Measurements from ENCODE around the gene CSNK1A1L.

CSNK1A1L gene

DNA sequence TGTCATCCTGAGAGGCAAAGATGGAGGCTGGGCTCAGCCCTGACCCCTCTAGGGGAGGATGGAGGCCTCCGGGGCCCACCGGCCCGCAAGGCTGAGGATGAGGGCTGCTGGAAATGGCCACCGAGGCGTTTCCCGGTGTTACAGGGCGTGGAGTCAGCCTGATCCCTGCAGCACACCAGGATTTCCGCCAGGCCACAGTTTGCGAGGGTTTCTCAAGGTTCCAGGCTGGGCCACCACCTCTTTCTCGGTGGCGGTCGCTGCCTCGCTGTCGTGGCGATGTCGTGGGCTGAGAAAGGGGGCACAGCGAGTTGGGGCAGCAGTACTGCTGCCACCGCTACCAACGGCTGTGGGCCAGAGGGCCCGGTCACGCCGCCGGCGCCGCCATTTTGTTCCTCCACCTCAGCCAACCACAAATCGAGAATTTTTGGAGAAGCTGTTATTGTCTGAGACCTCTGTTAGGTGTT, at the start of gene CSNK1A1L:
TSS of gene CSNK1A1L (minus strand) at position 414 of the 464 bp plus-strand sequence. CDS start at position 6, 408 bp downstream.
- no peak for DNase-seq (ENCODE audit: low read depth)

DNA sequence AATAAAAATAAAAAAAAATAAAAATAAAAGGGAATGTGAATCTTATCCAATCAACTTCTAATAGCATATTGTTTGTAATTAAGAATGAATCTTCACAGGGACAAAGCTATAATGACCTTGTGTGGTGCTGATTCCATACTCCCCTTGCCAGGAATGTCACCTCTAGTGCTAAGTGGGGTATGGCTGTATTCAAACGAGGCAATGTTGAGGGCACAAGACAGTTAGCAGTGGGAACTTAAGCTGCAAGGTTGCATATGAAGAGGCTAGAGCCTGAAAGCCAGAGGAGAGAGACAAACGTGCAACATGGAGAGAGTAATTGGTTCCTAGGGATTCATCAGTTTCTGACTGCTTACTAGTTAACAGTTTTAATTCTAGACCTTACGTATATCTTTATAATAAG, 43.9 kb upstream of the CSNK1A1L start:
- DNase-seq (ENCODE audit: low read depth), result no peak

DNA sequence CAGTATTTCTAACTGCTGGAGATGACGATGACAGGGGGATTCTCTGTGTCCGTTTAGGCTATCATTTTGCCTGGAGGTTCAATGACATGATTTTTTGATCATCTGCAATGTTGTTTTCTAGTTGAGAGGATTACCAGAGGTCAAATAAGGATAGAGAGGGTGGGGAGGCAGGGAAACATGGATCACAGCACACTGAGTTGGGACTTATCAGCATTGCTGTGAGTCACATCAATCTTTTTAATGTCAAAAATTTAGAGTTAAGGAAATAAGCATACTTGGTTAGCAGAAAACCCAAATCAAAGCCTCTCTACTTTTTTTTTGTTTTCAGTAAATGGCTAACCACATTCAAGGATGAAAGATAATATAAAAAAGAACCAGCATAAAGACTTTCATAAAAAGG, 43.0 kb upstream of the CSNK1A1L start:
- no peak for DNase-seq (ENCODE audit: low read depth)

GRCh38 chr13:37144661-37145060, 39.2 kb upstream of the CSNK1A1L start:
- DNase-seq (ENCODE audit: low read depth), result no peak

GRCh38 chr13:37143911-37144310, 38.4 kb upstream of the CSNK1A1L start:
- DNase-seq (ENCODE audit: low read depth), result no peak

DNA sequence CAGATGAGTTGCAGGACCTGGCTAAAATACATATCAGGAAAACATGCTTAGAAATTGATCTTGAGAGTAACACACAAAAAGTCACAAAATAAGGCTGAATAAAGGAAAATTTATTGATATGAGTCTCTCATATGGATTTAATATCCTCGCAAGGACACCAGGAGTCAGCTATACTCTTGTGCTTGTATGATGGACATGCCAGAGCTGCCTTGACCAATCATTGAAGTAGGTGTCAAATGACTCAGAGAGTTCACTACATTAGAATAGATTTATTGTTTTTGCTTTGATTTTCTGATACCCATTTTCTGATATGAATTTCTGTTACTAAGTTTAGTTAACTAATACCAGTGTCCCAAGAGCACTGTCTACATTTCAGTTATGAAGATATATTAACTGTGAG, 37.4 kb upstream of the CSNK1A1L start:
- DNase-seq (ENCODE audit: low read depth), result no peak

GRCh38 chr13:37141011-37141410, 35.5 kb upstream of the CSNK1A1L start:
- no peak for DNase-seq (ENCODE audit: low read depth)

- no peak for DNase-seq (ENCODE audit: low read depth)
These were observed 33.9 kb upstream of the CSNK1A1L start for GRCh38 chr13:37139356-37139755.

- no peak for DNase-seq (ENCODE audit: low read depth)
These were observed 33.5 kb upstream of the CSNK1A1L start for GRCh38 chr13:37138926-37139325.

DNA sequence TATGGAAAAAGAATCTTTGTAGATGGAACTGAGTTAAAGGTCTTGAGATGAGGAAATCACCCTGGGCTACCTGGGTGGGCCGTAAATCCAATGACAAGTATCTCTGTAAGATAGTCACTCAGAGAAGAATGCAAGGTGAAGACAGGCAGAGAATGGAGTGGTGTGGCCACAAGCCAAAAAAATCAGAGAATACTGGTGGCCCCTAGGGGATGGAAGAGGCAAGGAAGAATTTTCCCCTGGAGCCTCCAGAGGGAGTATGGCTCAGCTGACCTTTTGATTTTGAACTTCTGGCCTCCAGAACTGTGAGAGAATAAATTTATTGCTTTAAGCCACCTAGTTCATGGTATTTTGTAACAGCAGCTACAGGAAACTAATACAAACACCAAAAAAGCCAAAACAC, 32.7 kb upstream of the CSNK1A1L start:
- no peak for DNase-seq (ENCODE audit: low read depth)

GRCh38 chr13:37136633-37137032, 31.2 kb upstream of the CSNK1A1L start:
- no peak for DNase-seq (ENCODE audit: low read depth)

DNA sequence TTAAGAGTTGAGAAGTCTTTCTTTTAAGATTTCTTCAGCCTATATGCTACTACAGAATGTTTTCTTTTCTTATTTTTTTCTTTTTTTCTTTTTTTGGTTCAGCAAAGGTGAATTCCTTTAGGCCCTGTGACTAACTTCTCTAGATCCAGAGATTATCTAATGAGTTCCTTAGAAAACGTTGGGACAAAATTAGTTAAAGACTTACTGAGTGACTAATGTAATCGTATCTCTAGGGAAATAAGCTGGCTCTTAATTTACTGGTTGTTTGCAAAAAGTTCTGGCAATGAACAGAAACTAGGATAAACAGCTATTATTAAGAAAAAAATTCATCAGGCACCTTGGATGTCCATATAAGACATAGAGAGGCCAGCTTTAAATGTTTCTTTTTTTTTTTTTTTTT, 30.7 kb upstream of the CSNK1A1L start:
- no peak for DNase-seq (ENCODE audit: low read depth)

DNA sequence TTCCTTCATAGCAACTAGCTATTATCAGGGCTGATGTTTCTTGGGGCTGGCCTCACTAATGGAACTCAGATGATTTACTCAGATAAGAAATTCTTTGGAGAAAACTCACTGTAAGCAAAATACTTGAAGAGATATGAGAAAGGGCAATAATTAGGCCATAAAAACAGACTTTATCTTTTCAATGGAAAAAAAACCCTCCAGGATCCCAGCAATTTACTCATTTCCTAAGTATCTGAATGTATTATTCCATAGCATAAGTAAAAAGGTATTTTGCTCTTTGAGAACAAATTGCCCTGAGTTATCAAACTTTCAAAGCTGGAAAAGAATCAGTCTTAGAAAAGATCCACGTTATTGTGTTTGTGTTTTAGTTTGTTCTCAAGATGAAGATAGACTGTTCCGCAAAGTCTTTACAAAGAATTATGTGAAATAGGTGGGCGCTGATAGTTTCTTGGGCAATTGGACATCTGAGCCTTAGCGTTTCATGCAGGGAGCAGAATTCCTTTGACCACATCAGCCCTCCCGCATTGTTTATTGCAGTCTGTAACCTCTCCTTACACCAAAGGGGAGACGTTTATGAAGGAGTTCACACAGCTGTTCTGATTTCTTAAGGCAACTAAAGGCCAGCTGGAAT, 29.1 kb upstream of the CSNK1A1L start:
- no peak for DNase-seq (ENCODE audit: low read depth)

DNA sequence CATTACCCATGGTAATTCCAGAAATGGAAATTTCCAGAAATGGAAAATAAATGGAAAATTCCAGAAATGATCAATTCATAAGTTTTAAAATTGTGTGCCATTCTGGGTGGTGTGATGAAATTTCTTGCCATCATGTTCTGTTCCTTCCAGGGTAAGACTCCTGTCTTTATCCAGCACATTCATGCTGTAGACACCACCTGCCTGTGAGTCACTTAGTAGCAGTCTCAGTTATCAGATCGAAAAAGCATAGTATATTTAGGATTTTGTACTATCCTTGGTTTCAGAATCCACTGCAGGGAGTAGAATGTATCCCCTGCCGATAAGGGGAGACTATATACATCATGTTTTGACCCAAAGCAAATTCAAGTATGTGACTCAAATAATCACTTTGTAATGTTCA, 26.7 kb upstream of the CSNK1A1L start:
- no peak for DNase-seq (ENCODE audit: low read depth)

DNA sequence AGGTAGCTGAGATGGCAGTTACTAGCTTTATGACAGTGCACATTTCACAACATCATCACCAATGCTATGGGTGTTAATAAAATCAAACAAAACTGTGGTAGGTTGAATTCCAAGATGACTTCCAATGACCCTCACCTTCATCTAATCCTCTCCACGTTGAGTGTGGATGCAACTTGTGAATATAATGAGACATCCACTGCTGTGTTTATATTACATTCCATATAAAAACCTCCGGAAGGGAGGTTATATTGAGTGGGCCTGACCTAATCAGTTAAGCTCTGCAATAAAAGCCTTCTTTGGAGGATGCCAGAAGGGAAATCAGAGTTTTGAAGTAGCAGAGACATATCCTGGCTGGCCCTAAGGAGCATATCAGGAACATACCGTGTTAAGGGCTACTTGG, 25.6 kb upstream of the CSNK1A1L start:
- DNase-seq (ENCODE audit: low read depth), result no peak

GRCh38 chr13:37129866-37130265, 24.4 kb upstream of the CSNK1A1L start:
- no peak for DNase-seq (ENCODE audit: low read depth)

DNA sequence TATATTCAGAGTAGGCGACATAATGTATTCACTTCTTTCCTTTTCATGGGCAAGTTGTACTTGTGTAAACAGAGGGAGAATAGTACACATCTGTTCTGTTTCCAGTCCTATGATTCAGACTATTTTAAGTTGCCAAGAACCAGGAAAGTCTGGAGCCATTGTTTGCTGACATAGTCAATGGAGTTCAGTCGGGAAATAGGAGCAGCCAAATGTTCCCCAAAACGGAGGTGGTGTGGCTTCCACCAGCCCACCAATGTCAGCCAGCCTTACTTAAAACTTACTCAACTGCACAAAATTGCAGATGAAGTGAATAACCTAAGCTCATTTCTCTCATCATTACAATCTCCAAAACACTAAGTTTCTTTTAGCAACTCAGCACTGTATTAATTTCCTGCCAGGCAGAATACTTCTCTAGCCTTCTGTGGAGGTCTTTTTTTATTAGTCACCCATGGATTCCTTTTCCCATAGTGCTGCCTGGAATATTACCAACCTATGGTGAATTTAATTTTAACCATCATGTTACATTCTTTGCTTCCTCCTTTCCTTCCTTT, 22.3 kb upstream of the CSNK1A1L start:
- DNase-seq (ENCODE audit: low read depth), result no peak

- no peak for DNase-seq (ENCODE audit: low read depth)
These were observed 17.9 kb upstream of the CSNK1A1L start for GRCh38 chr13:37123337-37123736.

DNA sequence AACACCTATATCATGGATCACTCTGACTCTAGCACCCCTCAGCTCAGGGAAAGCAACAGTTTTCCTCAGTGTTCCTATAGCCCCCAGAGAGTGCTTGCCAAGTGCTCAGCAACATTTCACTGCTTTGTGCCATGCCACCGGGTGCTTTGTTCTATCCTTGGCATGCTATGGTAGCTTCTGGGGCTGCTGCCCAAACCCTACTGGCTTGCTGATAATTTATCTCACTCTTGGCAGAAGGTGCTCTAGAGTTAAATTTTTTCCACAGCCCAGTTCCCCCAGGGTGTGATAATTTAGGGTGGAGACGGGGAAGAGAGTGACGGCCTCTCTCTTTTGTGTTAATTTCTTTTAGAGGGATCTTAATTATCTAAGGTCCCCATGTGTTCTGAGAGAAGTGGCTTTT, 12.6 kb upstream of the CSNK1A1L start:
- no peak for DNase-seq (ENCODE audit: low read depth)

DNA sequence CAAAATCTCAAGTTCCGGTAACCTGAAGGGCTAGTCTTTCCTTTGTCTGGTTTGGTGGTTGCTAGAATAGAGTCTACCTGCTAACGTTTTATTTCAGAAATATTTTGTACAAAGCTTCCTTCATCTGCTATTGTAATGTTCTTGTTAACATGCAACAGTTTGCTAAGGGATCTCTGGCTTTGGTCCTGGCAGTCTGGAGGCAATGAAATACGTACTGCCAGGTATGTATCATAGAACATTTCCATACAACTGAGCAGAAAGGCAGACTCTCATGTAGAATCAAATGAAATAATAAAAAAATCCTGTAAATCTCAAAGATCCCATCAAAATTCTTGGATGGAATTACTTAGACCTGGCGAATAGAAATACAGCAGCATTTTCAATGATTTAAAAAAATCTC, 8.8 kb upstream of the CSNK1A1L start:
- no peak for DNase-seq (ENCODE audit: low read depth)

GRCh38 chr13:37113534-37113933, 8.1 kb upstream of the CSNK1A1L start:
- DNase-seq (ENCODE audit: low read depth), result no peak

- no peak for DNase-seq (ENCODE audit: low read depth)
These were observed 3.7 kb upstream of the CSNK1A1L start for GRCh38 chr13:37109051-37109678.

GRCh38 chr13:37107868-37108267, 2.4 kb upstream of the CSNK1A1L start:
- DNase-seq (ENCODE audit: low read depth), result no peak

DNA sequence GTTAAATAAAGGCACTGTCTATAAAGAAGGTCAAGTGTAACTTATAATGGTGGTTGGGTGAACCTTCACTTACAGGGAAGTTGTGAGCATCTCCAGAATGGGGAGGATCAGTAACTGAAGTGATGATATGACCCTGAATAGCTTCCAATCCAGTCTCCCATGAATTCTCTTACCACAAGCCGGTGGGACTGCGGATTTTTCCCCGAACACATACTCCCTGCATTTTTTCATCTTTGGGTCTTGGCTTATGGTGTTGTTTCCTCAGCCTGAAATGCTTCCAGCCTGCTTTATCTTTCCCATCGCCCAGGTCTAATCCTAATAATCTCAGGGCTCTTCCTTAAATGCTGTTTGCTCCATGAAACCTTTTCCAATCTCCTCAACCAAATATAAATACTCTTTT, 2.0 kb upstream of the CSNK1A1L start:
- no peak for DNase-seq (ENCODE audit: low read depth)

Data from activated T-cell treated with anti-CD3 and anti-CD28 coated beads for 24 hours (primary cell).